ENCODE results near the gene MIER2. TPM values are rescaled to one million over a fixed set of nuclear protein-coding genes. Genes with fewer than 3 reads are reported as not detected.
A peak's percentile ranks its signal among the peaks of the same experiment; 100 is the strongest.
"Not testable (repeated sequence)": the region's sequence is repeated elsewhere in the genome, so short reads cannot be mapped to it uniquely, and the experiment has no call there.

MIER2 gene
- 18.3 TPM for total RNA-seq
- long read RNA-seq, full-length matches to known transcripts = 22 of 66 reads
- long read RNA-seq, partial matches to known transcripts = 16 of 66 reads
- long read RNA-seq, other reads (novel, unspliced or antisense) = 28 of 66 reads

- intact Hi-C loops (cut with DNase I) = no loop called here
- DNase-seq (peak; percentile 91), ATAC-seq (ENCODE audit: poor library complexity) (peak; percentile 98)
Observed at GRCh38 chr19:344625-345319, at the start of gene MIER2. Gene MIER2, minus strand, starts transcription at chr19:344796. Its CDS starts 14 bp downstream, at chr19:344782.

- DNase-seq; intact Hi-C loops (cut with DNase I); ATAC-seq (ENCODE audit: poor library complexity): not testable (repeated sequence)
Observed at GRCh38 chr19:393560-393959, 49.0 kb upstream of the MIER2 start.

DNA sequence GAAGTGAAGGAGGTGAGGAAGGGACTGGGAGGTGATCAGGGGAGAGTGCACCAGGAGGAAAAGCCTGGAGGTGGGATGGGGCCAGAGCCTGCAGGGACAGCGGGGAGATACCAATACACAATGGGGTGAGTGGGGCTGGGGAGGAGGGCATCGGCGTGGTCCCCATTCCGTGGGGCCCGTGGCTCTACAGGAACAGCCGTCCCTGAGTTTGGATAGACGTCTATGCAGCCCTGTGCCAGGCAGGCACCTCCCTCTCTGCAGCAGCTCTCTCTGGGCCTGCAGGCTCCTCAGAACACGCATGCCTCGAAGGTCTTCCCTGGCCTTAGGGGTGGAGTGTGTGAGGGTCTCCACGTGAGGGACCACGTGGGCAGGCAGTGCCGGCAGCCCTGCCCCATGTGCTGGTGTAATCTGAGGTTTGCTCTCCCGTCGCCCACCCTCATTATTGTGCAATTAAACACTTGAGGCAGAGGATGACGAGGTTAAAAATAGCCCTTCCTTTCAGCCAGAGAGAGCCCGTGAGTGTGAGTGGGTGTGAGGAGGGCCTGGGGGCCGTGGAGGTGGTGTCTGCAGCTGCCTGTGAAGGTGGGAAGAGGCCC is 47.9 kb upstream of the MIER2 start:
- intact Hi-C loops (cut with DNase I) = no loop called here
- DNase-seq (no peak), ATAC-seq (ENCODE audit: poor library complexity) (no peak)

GRCh38 chr19:391726-392374 is 47.3 kb upstream of the MIER2 start:
- ATAC-seq (ENCODE audit: poor library complexity) (no peak), DNase-seq (no peak)
- intact Hi-C loops (cut with DNase I) = no loop called here

- intact Hi-C loops (cut with DNase I) = no loop called here
- no peak for DNase-seq
- no peak for ATAC-seq (ENCODE audit: poor library complexity)
Observed at GRCh38 chr19:391207-391557, 46.6 kb upstream of the MIER2 start.

- intact Hi-C loops (cut with DNase I) = no loop called here
- no peak for DNase-seq
- no peak for ATAC-seq (ENCODE audit: poor library complexity)
Observed at GRCh38 chr19:390386-391206, 46.0 kb upstream of the MIER2 start.

DNA sequence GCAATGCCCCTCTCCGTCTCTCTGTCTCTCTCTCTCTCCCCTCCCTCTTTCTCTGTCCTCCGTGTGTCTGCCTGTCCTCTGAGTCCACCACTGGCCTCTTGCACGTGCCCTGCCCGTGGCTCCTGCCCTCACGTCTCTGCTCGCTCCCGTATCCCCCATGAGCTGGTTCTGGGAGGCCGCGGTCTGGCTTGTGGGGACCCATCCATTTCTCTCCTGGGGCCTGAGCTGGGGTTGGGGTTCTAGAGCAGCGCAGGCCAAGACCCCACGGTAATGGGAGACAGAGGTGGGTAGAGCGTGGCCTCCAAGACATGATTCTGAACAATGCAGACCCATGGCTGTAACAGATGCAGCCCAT is 45.3 kb upstream of the MIER2 start:
- DNase-seq (no peak), ATAC-seq (ENCODE audit: poor library complexity) (no peak)
- intact Hi-C loops (cut with DNase I) = no loop called here

DNA sequence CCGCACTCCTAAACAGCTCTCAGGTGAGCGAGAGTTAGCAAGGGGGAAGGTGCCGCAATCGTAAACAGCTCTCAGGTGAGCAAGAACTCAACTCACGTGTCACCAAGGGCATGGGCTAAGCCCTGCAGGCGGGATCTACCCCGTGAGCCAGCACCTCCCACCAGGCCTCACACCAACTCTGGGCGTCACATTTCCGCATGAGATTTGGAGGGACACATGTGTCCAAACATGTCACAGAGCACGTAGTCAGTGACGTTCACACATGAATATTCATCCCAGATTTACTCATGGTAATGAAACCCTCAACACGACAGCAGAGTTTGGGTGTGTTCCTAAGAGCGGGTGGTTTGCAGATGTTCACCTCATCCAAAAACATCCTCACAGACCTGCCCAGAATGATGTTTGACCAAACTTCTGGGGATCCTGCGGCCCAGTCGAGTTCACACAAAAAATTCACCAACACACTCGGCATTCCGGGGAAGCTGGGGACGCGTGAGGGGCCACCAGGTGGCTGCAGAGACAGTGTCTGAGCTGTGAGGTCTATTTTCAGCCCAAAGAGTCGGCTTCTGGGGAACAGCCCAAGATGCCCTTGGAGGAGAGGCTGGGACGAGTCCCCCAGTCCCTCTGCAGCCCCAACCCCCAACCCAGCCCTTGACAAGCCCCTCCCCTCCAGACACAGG is 44.8 kb upstream of the MIER2 start:
- DNase-seq (no peak), ATAC-seq (ENCODE audit: poor library complexity) (no peak)
- intact Hi-C loops (cut with DNase I) = no loop called here

DNA sequence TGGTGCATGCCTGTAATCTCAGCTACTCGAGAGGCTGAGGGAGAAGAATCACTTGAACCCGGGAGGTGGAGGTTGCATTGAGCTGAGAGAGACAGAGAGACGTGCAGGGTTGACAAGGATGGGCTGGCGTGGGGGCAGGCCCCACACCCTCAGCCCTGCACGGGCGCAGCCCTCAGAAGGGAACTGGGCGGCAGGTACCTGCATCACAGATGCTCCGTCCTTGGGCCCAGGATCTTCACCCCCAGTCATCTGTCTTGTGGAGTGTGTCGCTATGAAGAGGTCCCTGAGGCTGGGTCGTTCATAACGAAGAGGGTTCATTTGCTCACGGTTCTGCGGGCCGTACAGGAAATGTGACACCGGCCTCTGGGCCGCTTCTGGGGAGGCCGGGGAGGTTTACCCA is 44.1 kb upstream of the MIER2 start:
- DNase-seq (no peak), ATAC-seq (ENCODE audit: poor library complexity) (no peak)
- intact Hi-C loops (cut with DNase I) = no loop called here

- DNase-seq (no peak), ATAC-seq (ENCODE audit: poor library complexity) (no peak)
- intact Hi-C loops (cut with DNase I) = no loop called here
Observed at GRCh38 chr19:387777-388176, 43.2 kb upstream of the MIER2 start.

DNA sequence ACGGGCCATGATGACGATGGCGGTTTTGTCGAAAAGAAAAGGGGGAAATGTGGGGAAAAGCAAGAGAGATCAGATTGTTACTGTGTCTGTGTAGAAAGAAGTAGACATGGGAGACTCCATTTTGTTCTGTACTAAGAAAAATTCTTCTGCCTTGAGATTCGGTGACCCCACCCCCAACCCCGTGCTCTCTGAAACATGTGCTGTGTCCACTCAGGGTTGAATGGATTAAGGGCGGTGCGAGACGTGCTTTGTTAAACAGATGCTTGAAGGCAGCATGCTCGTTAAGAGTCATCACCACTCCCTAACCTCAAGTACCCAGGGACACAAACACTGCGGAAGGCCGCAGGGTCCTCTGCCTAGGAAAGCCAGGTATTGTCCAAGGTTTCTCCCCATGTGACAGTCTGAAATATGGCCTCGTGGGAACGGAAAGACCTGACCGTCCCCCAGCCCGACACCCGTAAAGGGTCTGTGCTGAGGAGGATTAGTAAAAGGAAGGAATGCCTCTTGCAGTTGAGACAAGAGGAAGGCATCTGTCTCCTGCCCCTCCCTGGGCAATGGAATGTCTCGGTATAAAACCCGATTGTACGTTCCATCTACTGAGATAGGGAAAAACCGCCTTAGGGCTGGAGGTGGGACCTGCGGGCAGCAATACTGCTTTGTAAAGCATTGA is 42.2 kb upstream of the MIER2 start:
- not testable (repeated sequence) for ATAC-seq (ENCODE audit: poor library complexity)

DNA sequence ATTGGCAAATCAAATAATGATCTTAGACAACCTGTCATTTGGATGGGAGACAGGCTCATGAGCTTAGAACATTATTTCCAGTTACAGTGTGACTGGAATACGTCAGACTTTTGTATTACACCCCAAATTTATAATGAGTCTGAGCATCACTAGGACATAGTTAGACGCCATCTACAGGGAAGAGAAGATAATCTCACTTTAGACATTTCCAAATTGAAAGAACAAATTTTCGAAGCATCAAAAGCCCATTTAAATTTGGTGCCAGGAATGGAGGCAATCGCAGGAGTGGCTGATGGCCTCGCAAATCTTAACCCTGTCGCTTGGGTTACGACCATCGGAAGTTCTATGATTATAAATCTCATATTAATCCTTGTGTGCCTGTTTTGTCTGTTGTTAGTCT is 41.6 kb upstream of the MIER2 start:
- DNase-seq; intact Hi-C loops (cut with DNase I); ATAC-seq (ENCODE audit: poor library complexity): not testable (repeated sequence)

More for the DNA sequence above, 42.2 kb upstream of the MIER2 start:
- DNase-seq; intact Hi-C loops (cut with DNase I): not testable (repeated sequence)

DNA sequence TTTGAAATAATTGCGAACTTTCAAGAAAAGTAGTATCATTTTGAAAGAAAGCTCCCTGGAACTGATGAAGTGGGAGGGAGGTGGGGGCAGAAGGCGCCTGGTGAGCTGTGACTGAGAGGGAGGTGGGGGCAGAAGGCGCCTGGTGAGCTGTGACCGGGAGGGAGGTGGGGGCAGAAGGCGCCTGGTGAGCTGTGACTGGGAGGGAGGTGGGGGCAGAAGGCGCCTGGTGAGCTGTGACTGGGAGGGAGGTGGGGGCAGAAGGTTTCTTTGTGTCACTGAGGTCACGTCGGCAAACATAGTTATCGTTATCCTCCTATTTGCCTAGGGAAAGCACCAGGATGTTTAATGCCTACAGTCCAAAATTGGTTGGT is 40.2 kb upstream of the MIER2 start:
- ATAC-seq (ENCODE audit: poor library complexity) (no peak), DNase-seq (no peak)
- intact Hi-C loops (cut with DNase I) = loop anchor here (5.0 kb wide), 1 partner anchor 98 kb away; no protein-coding TSS in a partner anchor

GRCh38 chr19:383922-384798 is 39.6 kb upstream of the MIER2 start:
- intact Hi-C loops (cut with DNase I) = loop anchor here (5.0 kb wide), 1 partner anchor 98 kb away; no protein-coding TSS in a partner anchor
- ATAC-seq (ENCODE audit: poor library complexity) = peak; percentile 74
- no peak for DNase-seq

DNA sequence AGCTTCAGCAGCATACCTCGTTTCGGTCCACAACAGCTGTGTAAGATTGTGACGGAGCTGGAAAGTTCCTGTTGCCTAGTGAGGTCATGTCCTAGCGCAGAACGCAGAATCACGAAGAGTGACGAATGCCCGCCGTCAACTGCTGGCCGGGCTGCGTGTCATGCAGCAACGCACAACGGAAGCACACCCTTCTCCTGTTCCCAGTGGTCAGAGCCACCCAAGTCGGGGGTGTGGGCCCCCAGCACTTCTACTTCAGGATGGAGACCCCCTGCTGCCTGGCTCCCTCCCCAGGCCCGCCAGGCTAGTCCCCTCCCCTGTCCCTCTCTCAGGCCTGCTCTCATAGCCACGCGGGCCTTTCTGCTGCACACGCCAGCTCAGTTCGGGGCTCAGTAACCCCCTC is 38.4 kb upstream of the MIER2 start:
- no peak for DNase-seq
- ATAC-seq (ENCODE audit: poor library complexity) = no peak
- intact Hi-C loops (cut with DNase I) = loop anchor here (5.0 kb wide), 1 partner anchor 99 kb away; no protein-coding TSS in a partner anchor

DNA sequence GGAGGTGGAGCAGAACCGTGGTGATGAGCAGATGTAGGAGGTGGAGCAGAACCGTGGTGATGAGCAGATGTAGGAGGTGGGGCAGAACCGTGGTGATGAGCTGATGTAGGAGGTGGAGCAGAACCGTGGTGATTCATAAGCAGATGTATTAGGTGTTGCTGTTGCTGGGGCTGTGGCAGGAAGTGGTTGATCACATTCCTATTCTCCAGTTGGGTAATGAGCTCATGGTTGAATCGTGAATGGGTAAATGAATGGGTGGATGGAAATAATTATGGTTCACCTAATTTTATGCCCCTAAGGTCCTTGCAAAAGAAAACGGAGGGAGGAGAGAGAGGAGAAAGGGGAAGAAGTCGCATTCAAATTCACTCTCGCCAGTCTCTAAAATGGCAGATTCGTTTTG is 38.0 kb upstream of the MIER2 start:
- intact Hi-C loops (cut with DNase I) = loop anchor here (5.0 kb wide), 1 partner anchor 100 kb away; no protein-coding TSS in a partner anchor
- not testable (repeated sequence) for DNase-seq; ATAC-seq (ENCODE audit: poor library complexity)

- not testable (repeated sequence) for DNase-seq; ATAC-seq (ENCODE audit: poor library complexity)
- intact Hi-C loops (cut with DNase I) = loop anchor here (5.0 kb wide), 1 partner anchor 100 kb away; no protein-coding TSS in a partner anchor
Observed at GRCh38 chr19:381901-382300, 37.3 kb upstream of the MIER2 start.

Data from Right ventricle myocardium superior (tissue), 1 donor.